GM19467 (cell line): ENCODE data around the gene CMTM4.
"Not testable (repeated sequence)": the region's sequence is repeated elsewhere in the genome, so short reads cannot be mapped to it uniquely, and the experiment has no call there.

Experiments used
- ATAC-seq: cut with Tn5 transposase; IDR thresholded peaks from one replicate; pipeline ENCODE4 v1.9.1; 2021; ENCODE audit warnings: mild to moderate bottlenecking, moderate library complexity; ENCODE audit not compliant: unreplicated experiment

Gene CMTM4

GRCh38 chr16:66569827-66570405 is 126.6 kb downstream of the CMTM4 start:
- no peak for ATAC-seq

GRCh38 chr16:66569131-66569530 is 127.4 kb downstream of the CMTM4 start:
- ATAC-seq = no peak

GRCh38 chr16:66568355-66568754 is 128.2 kb downstream of the CMTM4 start:
- no peak for ATAC-seq

GRCh38 chr16:66567270-66567669 is 129.3 kb downstream of the CMTM4 start:
- not testable (repeated sequence) for ATAC-seq

DNA sequence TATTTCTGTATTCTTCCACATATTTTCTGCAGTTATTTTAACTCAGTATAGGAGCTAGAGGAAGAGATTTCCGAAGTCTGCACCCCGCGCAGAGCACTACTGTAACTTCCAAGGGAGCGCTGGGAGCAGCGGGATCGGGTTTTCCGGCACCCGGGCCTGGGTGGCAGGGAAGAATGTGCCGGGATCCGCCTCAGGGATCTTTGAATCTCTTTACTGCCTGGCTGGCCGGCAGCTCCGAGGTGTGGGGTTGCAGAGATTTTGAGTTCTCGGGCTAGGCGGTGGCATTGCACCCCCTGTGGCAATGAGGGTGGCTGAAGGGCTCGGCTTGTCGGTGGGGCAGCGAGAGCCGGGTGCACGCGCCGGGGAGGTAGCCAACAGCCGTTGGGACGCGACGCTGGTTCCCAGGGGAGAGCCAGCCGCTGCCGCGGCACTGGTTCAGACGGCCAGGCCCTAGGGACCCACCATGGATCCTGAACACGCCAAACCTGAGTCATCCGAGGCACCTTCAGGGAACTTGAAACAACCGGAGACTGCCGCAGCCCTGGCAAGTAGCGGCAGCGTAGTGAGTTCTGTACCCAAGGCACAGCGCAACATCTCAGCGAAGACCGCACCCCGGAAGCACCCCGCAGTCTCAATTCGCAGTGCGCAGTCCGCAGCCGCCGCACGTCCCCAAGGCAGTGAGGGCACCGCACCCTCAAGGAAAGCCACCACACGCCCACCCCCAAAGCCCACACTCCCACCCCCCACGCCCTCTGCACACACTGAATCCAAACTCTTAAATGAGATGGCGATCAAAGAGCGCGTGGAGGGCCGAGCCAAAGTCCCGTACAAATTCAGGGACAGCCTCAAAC is 130.3 kb downstream of the CMTM4 start, which contains the start of gene CMTM1:
TSS of gene CMTM1 (plus strand) at position 389 of the 851 bp plus-strand sequence. CDS start at position 464, 75 bp downstream.
- no peak for ATAC-seq
